B cell (primary cell): ENCODE data around the gene SCN8A. TPM values are rescaled to one million over a fixed set of nuclear protein-coding genes. Genes with fewer than 3 reads are reported as not detected.

Experiments
- ATAC-seq: fragments of 200-7000 bp; cut with Tn5 transposase; one replicate; pipeline ENCODE4 v1.10.0; 2021; ENCODE audit warnings: low read depth, mild to moderate bottlenecking, moderate number of reproducible peaks, moderate library complexity
- CTCF ChIA-PET: fragments of 350-600 bp; sonication (Branson Sonifier 250); formaldehyde crosslinking; loops from one replicate; lab custom pipeline; 2021; ENCODE audit warnings: antibody characterized with exemption, inconsistent platforms; lab: Charles Lee
- POLR2A ChIA-PET: fragments of 350-600 bp; sonication (Branson Sonifier 250); formaldehyde crosslinking; loops from one replicate; lab custom pipeline; 2021; ENCODE audit warnings: antibody characterized with exemption; lab: Charles Lee
- DNase-seq: peaks from one replicate; pipeline ENCODE4 v3.0.0; 2013
- H2AFZ ChIP-seq: 2 replicates; pipeline ENCODE4 v1.6.1; 2012; ENCODE audit warnings: mild to moderate bottlenecking, low read depth, low read length; ENCODE audit not compliant: insufficient read depth, poor library complexity, severe bottlenecking
- H3K27ac ChIP-seq, 2 donors: 1 replicate in 1 of 2; 2 replicates in 1 of 2; pipeline ENCODE4 v1.5.1; 2012 to 2013; ENCODE audit warnings: low read length in 2 of 2, mild to moderate bottlenecking in 2 of 2, moderate library complexity in 1 of 2
- H3K27me3 ChIP-seq, 4 experiments: fragments of 200-600 bp in 1 of 4; sonication (generic) in 1 of 4; replicated peaks in 1 of 4; 1 replicate in 2 of 4; 2 replicates in 2 of 4; pipeline versions ENCODE4 v1.6.1 to v1.7.0; 2013 to 2016; ENCODE audit warnings: low read length in 3 of 4, mild to moderate bottlenecking in 2 of 4, mixed read lengths in 1 of 4, moderate library complexity in 1 of 4; ENCODE audit not compliant: insufficient read depth in 4 of 4, control insufficient read depth in 3 of 4; ENCODE audit errors: control extremely low read depth in 1 of 4
- H3K36me3 ChIP-seq, 2 experiments: replicated peaks in 1 of 2; 1 replicate in 1 of 2; 2 replicates in 1 of 2; pipeline versions ENCODE4 v1.6.1 to v1.7.1; 2013; ENCODE audit warnings: low read length in 1 of 2; ENCODE audit not compliant: insufficient read depth in 2 of 2, control insufficient read depth in 1 of 2; ENCODE audit errors: control extremely low read depth in 1 of 2, extremely low read depth in 1 of 2
- H3K4me1 ChIP-seq, 2 donors: fragments of 200-600 bp in 1 of 2; sonication (generic) in 1 of 2; 1 replicate in 1 of 2; 2 replicates in 1 of 2; pipeline versions ENCODE4 v1.5.1 to v1.6.1; 2013 to 2017; ENCODE audit warnings: low read length in 2 of 2; ENCODE audit not compliant: control insufficient read depth in 2 of 2, insufficient read depth in 2 of 2
- H3K4me2 ChIP-seq: replicated peaks from 2 replicates; pipeline ENCODE3; 2012; ENCODE audit warnings: mild to moderate bottlenecking, low read depth, low read length; ENCODE audit not compliant: poor library complexity, severe bottlenecking
- H3K4me3 ChIP-seq, 5 experiments: fragments of 200-600 bp in 1 of 5; sonication (generic) in 1 of 5; 1 replicate in 3 of 5; 2 replicates in 2 of 5; pipeline versions ENCODE4 v1.5.1 to v1.7.0; 2011 to 2016; ENCODE audit warnings: low read length in 4 of 5, mild to moderate bottlenecking in 4 of 5, low read depth in 2 of 5, control low read depth in 1 of 5, moderate library complexity in 1 of 5; ENCODE audit not compliant: insufficient read depth in 1 of 5; ENCODE audit errors: control extremely low read depth in 1 of 5, extremely low read depth in 1 of 5
- H3K79me2 ChIP-seq: fragments of 200-600 bp; sonication (generic); one replicate; pipeline ENCODE4 v1.6.0; 2016; ENCODE audit warnings: low read length; ENCODE audit not compliant: control insufficient read depth, insufficient read depth
- H3K9ac ChIP-seq: fragments of 200-600 bp; sonication (generic); 2 replicates; pipeline ENCODE4 v1.6.1; 2017; ENCODE audit warnings: mild to moderate bottlenecking, low read length, moderate library complexity
- H3K9me3 ChIP-seq, 3 donors: one replicate each; pipeline versions ENCODE4 v1.6.1 to v1.7.1; 2013; ENCODE audit warnings: low read length in 2 of 3; ENCODE audit not compliant: control insufficient read depth in 2 of 3, insufficient read depth in 1 of 3; ENCODE audit errors: control extremely low read depth in 1 of 3
- H4K20me1 ChIP-seq: 2 replicates; pipeline ENCODE4 v1.6.0; 2012; ENCODE audit warnings: mild to moderate bottlenecking, low read length; ENCODE audit not compliant: insufficient read depth, control insufficient read depth, poor library complexity, severe bottlenecking
- H3K27ac Mint-ChIP-seq: one replicate; pipeline ENCODE4 v1.8.0; 2021; ENCODE audit warnings: mixed read lengths
- H3K27me3 Mint-ChIP-seq: one replicate; pipeline ENCODE4 v1.8.0; 2021; ENCODE audit warnings: mixed read lengths
- H3K4me1 Mint-ChIP-seq: one replicate; pipeline ENCODE4 v1.8.0; 2021; ENCODE audit warnings: mixed read lengths
- H3K4me3 Mint-ChIP-seq: one replicate; pipeline ENCODE4 v1.8.0; 2021; ENCODE audit warnings: mixed read lengths
- H3K9me3 Mint-ChIP-seq: one replicate; pipeline ENCODE4 v1.8.0; 2022; ENCODE audit warnings: mixed read lengths; ENCODE audit not compliant: insufficient read depth
- EZH2 ChIP-seq: IDR thresholded peaks from 2 replicates; pipeline ENCODE4 v1.6.1; 2012; ENCODE audit warnings: borderline replicate concordance, low read depth, mild to moderate bottlenecking, moderate library complexity, low read length; ENCODE audit not compliant: insufficient read depth, poor library complexity, severe bottlenecking
- WGBS: methylation state at CpG from one replicate; pipeline ENCODE4 v1.1.5; 2013; ENCODE audit warnings: missing lambda C conversion rate; ENCODE audit not compliant: insufficient coverage; 5-methylcytosine and 5-hydroxymethylcytosine counted together
- intact Hi-C: fragments of 100-400 bp; cut with micrococcal nuclease; formaldehyde crosslinking; loops from one replicate; pipeline ENCODE4 v1.10.0; 2022
- polyA plus RNA-seq: library from polyadenylated mRNA; depleted of rRNA; stranded (reverse); fragments of >200 nt; gene quantifications from 2 replicates; pipeline ENCODE4 v1.2.3, GENCODE V29; 2012
- total RNA-seq, 2 donors: library from RNA; stranded (reverse); fragments of 120-200 nt in 1 of 2; gene quantifications; 1 replicate in 1 of 2; 2 replicates in 1 of 2; pipeline versions ENCODE4 v1.2.3 to v1.2.4, GENCODE V29; 2013 to 2022
- TF ChIP-seq, protein P1 (sequence below): fragments of 200-600 bp; IDR thresholded peaks from one replicate; pipeline ENCODE4 v1.8.0; 2022; ENCODE audit warnings: antibody characterized with exemption, mild to moderate bottlenecking

SCN8A gene
- total and polyA plus RNA-seq, 2 donors (not counting 1 experiment from before 2014, with no cell fraction given), result 0.78 to 1.0 TPM

DNA sequence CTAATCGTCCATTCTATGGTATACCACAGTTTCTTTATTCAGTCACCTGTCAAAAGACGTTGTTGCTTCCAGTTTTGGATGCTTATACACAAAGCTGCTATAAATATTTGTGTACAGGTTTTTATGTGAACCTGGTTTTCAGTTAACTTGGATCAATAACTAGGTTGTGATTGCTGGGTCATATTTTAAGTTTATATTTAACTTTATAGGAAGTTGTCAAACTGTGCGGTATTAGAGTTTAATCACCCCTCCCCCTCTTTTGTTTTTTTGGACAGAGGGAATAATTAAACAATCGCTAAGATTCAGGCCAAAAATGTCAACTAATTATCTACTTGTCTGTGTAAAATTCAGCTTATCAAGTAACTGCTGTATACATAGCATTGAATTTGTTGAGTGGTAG is 34.3 kb downstream of the SCN8A start:
- H3K36me3 ChIP-seq, result no peaks in the 10 kb centered on the region
- Mint-ChIP-seq H3K27ac (no peak overlapping the region), H3K4me1 (no peaks in the 10 kb centered on the region), H3K27me3 (peaks cover 28% of the 10 kb centered on the region), H3K4me3 (no peak overlapping the region), H3K9me3 (no peaks in the 10 kb centered on the region)
- WGBS, result no CpG with 5 or more reads among the region's 4 CpGs
- no peaks in the 10 kb centered on the region for H3K4me1 ChIP-seq
- H3K79me2 ChIP-seq, result no peaks in the 10 kb centered on the region
- H2AFZ ChIP-seq, result no peak overlapping the region
- no peak overlapping the region for H3K9ac ChIP-seq
- POLR2A ChIA-PET, result no interaction called here
- intact Hi-C loops, result no loop called here
- no peak overlapping the region for H3K4me3 ChIP-seq
- no peak overlapping the region for H3K4me2 ChIP-seq
- DNase-seq (no peak), ATAC-seq (no peak)
- no peak overlapping the region for H3K27ac ChIP-seq
- CTCF ChIA-PET, result no interaction called here
- H4K20me1 ChIP-seq, result no peaks in the 10 kb centered on the region
- peaks cover 0 to 2% (median 0%) of the 10 kb centered on the region in 3 donors for H3K9me3 ChIP-seq
- TF ChIP-seq, protein P1, sequence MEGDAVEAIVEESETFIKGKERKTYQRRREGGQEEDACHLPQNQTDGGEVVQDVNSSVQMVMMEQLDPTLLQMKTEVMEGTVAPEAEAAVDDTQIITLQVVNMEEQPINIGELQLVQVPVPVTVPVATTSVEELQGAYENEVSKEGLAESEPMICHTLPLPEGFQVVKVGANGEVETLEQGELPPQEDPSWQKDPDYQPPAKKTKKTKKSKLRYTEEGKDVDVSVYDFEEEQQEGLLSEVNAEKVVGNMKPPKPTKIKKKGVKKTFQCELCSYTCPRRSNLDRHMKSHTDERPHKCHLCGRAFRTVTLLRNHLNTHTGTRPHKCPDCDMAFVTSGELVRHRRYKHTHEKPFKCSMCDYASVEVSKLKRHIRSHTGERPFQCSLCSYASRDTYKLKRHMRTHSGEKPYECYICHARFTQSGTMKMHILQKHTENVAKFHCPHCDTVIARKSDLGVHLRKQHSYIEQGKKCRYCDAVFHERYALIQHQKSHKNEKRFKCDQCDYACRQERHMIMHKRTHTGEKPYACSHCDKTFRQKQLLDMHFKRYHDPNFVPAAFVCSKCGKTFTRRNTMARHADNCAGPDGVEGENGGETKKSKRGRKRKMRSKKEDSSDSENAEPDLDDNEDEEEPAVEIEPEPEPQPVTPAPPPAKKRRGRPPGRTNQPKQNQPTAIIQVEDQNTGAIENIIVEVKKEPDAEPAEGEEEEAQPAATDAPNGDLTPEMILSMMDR, result no peak
- no peak for TF ChIP-seq EZH2
- H3K27me3 ChIP-seq, result no peaks in the 10 kb centered on the region

DNA sequence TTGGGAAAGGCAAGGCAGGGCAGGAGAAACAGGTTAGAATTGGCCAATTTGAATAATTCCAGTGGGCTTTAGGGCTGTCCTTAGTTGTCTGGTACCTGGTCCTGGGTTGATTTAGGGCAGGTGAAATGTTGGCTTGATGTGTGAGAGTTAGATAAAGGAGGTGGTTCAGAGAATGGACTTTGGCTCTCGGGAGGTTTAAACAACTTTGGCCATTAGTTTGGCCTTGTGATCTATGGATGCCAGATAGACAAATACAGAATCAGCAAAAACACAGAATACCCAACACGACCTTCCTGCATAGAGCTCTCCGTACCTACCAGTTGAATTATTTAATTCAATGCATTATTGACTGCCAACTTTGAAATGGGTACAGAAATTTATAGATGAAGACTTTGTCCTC is 35.1 kb downstream of the SCN8A start:
- no peaks in the 10 kb centered on the region for H3K4me1 Mint-ChIP-seq
- Histone ChIP-seq H3K79me2 (no peaks in the 10 kb centered on the region), H3K4me1 (no peaks in the 10 kb centered on the region), H4K20me1 (no peaks in the 10 kb centered on the region), H3K27ac (no peak overlapping the region), H3K4me2 (no peak overlapping the region), H3K9ac (no peak overlapping the region), H3K36me3 (no peaks in the 10 kb centered on the region), H2AFZ (no peak overlapping the region), H3K9me3 (peaks cover 0 to 2% (median 0%) of the 10 kb centered on the region in 3 donors), H3K27me3 (no peaks in the 10 kb centered on the region), H3K4me3 (no peak overlapping the region)
- H3K4me3 Mint-ChIP-seq, result no peak overlapping the region
- peaks cover 32% of the 10 kb centered on the region for H3K27me3 Mint-ChIP-seq
- intact Hi-C loops, result no loop called here
- TF ChIP-seq, protein P1, result no peak
- TF ChIP-seq EZH2, result no peak
- WGBS, result no CpG with 5 or more reads among the region's 3 CpGs
- ChIA-PET POLR2A (no interaction called here), CTCF (no interaction called here)
- H3K27ac Mint-ChIP-seq, result no peak overlapping the region
- no peaks in the 10 kb centered on the region for H3K9me3 Mint-ChIP-seq
- ATAC-seq (no peak), DNase-seq (no peak)
